ENCODE measurements around the gene HSPG2. TPM values are rescaled to one million over a fixed set of nuclear protein-coding genes. Genes with fewer than 3 reads are reported as not detected.

Gene HSPG2
- polyA plus RNA-seq, 1 donor from 2014 or later = 0.79 TPM

GRCh38 chr1:21935891-21936365 lies 1.2 kb downstream of the HSPG2 start:
- no peaks in the 10 kb centered on the region for H3K9me2 ChIP-seq (ENCODE audit: insufficient read depth, low read length)
- peak overlapping the region; percentile 72 for H3K4me3 ChIP-seq (ENCODE audit: low read length)
- H2AFZ ChIP-seq (ENCODE audit: low read depth, low read length) = no peak overlapping the region
- no peaks in the 10 kb centered on the region for H3K9me3 ChIP-seq (ENCODE audit: low read length)
- no peak for TF ChIP-seq EP300 (conservative IDR thresholded peaks at IDR 0.05; ENCODE audit: poor library complexity, severe bottlenecking)
- no peak for TF ChIP-seq RAD21 (conservative IDR thresholded peaks at IDR 0.05)
- H3K9ac ChIP-seq (ENCODE audit: low read length) = no peak overlapping the region
- no peaks in the 10 kb centered on the region for H3F3A ChIP-seq (ENCODE audit: insufficient read depth, low read length, poor library complexity, severe bottlenecking)
- no peak overlapping the region for H3K27ac ChIP-seq (ENCODE audit: low read length)
- no peaks in the 10 kb centered on the region for H3K36me3 ChIP-seq (ENCODE audit: insufficient read depth, low read length)
- H3K79me2 ChIP-seq (replicated peaks; ENCODE audit: insufficient read depth, low read length) = no peaks in the 10 kb centered on the region
- H4K20me1 ChIP-seq (ENCODE audit: insufficient read depth) = no peaks in the 10 kb centered on the region
- H3K4me2 ChIP-seq (ENCODE audit: low read length) = no peak overlapping the region
- no peaks in the 10 kb centered on the region for H3K27me3 ChIP-seq (ENCODE audit: insufficient read depth, low read depth, low read length)

DNA sequence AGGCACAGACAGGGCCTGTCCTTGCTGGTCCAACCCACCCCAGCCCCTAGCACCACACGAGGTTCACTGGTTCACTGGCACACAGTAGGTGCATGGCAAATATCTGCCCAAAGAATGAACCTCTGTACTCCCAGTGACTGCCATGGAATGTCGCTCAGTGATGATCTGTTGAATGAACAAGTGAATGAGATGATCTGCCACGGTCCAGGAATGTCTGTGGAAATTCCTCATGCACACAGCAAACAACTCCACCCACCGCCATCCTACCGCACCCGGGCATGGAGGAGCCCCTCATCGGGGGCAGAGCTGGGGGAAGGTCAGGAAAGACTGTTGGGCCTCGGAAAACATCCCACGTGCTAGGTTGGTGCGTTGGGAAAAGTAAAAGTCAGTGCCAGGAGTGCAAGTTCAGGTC lies 1.7 kb downstream of the HSPG2 start:
- H3K36me3 ChIP-seq (ENCODE audit: insufficient read depth, low read length) = no peaks in the 10 kb centered on the region
- H3K9me2 ChIP-seq (ENCODE audit: insufficient read depth, low read length) = no peaks in the 10 kb centered on the region
- no peaks in the 10 kb centered on the region for H4K20me1 ChIP-seq (ENCODE audit: insufficient read depth)
- H3K79me2 ChIP-seq (replicated peaks; ENCODE audit: insufficient read depth, low read length) = no peaks in the 10 kb centered on the region
- no peaks in the 10 kb centered on the region for H3K27me3 ChIP-seq (ENCODE audit: insufficient read depth, low read depth, low read length)
- H3K4me2 ChIP-seq (ENCODE audit: low read length) = no peak overlapping the region
- no peaks in the 10 kb centered on the region for H3F3A ChIP-seq (ENCODE audit: insufficient read depth, low read length, poor library complexity, severe bottlenecking)
- no peak overlapping the region for H3K27ac ChIP-seq (ENCODE audit: low read length)
- H3K9ac ChIP-seq (ENCODE audit: low read length) = no peak overlapping the region
- TF ChIP-seq EZH2 (IDR thresholded peaks at IDR 0.05; ENCODE audit: borderline replicate concordance, insufficient read depth, low read length, poor library complexity, severe bottlenecking) (no peak), CTCF (IDR thresholded peaks at IDR 0.05; ENCODE audit: poor library complexity, severe bottlenecking) (no peak), RAD21 (conservative IDR thresholded peaks at IDR 0.05) (no peak)
- no peak overlapping the region for H2AFZ ChIP-seq (ENCODE audit: low read depth, low read length)
- H3K4me3 ChIP-seq (ENCODE audit: low read length) = no peak overlapping the region
- H3K9me3 ChIP-seq (ENCODE audit: low read length) = no peaks in the 10 kb centered on the region

DNA sequence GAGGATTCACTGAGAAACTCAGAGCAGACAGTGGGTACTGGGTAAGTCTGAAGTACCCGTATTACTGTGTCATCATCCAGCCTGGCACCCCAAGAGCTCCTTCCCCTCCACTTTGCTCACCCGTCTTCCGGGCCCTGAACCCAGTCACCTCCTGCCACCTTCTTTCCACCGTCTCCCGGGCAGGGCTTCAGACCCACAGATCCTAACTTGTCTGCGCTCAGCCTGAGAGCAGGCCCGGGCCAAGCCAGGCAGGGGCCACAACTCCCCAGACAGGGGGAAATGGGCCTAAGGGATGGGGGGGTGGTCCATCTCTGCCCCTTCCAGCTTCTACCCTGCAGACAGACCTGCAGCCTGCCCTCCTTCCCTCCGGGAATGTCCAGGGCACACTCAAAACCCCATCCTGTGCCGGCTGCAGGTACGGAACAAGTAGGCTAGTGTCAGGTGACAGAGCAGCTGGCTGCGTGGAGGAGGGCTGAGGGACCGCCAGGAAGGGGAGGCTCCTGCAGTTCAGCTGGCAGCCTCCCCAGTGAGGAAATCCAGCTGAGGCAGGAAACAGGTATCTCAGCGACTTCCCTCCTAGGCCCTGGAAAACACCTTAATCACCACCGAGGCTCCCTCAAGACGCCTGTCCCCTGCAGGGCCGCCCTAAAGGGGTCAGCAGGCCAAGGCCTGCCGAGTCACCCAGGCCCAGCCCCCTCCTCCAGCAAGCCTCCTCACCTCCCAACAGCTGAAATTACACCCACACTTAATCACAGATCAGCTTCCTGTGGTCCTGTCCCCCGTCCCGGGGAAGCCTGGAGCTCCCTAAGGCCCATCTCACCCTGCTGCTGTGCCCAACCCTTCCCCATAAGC lies 3.5 kb downstream of the HSPG2 start:
- Histone ChIP-seq H3K9me3 (ENCODE audit: low read length) (no peaks in the 10 kb centered on the region), H3K27ac (ENCODE audit: low read length) (no peak overlapping the region), H3K27me3 (ENCODE audit: insufficient read depth, low read depth, low read length) (no peaks in the 10 kb centered on the region), H3K4me3 (ENCODE audit: low read length) (no peak overlapping the region), H3K9me2 (ENCODE audit: insufficient read depth, low read length) (no peaks in the 10 kb centered on the region), H2AFZ (ENCODE audit: low read depth, low read length) (no peak overlapping the region), H3K79me2 (replicated peaks; ENCODE audit: insufficient read depth, low read length) (no peaks in the 10 kb centered on the region), H3K4me2 (ENCODE audit: low read length) (no peak overlapping the region), H4K20me1 (ENCODE audit: insufficient read depth) (no peaks in the 10 kb centered on the region), H3K9ac (ENCODE audit: low read length) (no peak overlapping the region), H3F3A (ENCODE audit: insufficient read depth, low read length, poor library complexity, severe bottlenecking) (no peaks in the 10 kb centered on the region), H3K36me3 (ENCODE audit: insufficient read depth, low read length) (no peaks in the 10 kb centered on the region)
- TF ChIP-seq EZH2 (IDR thresholded peaks at IDR 0.05; ENCODE audit: borderline replicate concordance, insufficient read depth, low read length, poor library complexity, severe bottlenecking) (no peak), EP300 (conservative IDR thresholded peaks at IDR 0.05; ENCODE audit: poor library complexity, severe bottlenecking) (no peak), TAF1 (IDR thresholded peaks at IDR 0.05; ENCODE audit: low read depth) (no peak), MXI1 (conservative IDR thresholded peaks at IDR 0.05; ENCODE audit: poor library complexity, severe bottlenecking) (no peak), POLR2AphosphoS5 (IDR thresholded peaks at IDR 0.05) (no peak), REST (IDR thresholded peaks at IDR 0.05; ENCODE audit: borderline replicate concordance) (no peak), RAD21 (conservative IDR thresholded peaks at IDR 0.05) (no peak), CTCF (IDR thresholded peaks at IDR 0.05; ENCODE audit: poor library complexity, severe bottlenecking) (no peak), SMC3 (conservative IDR thresholded peaks at IDR 0.05; ENCODE audit: poor library complexity) (no peak)

Data from neural cell (in vitro differentiated cells).